Immature natural killer cell (primary cell): ENCODE measurements around the gene TCF7L1. TPM values are rescaled to one million over a fixed set of nuclear protein-coding genes. Genes with fewer than 3 reads are reported as not detected.

ENCODE experiments used
- polyA plus RNA-seq, 3 donors: library from polyadenylated mRNA; unstranded; fragments of 300-500 nt; fragmentation: Illumina TruSeq; gene quantifications; one replicate each; pipeline ENCODE4 v1.2.3, GENCODE V29; 2021

TCF7L1 gene
- polyA plus RNA-seq, 3 donors from 2014 or later: 0.12 TPM; not detected in 2

Other genes starting within 250 kb of the TCF7L1 start
- gene TMSB10, start 227.7 kb upstream of the TCF7L1 start, polyA plus RNA-seq: 1,000 to 10,000 TPM; 4,386 to 7,531 (median 5,397) TPM
- gene KCMF1, start 162.2 kb upstream of the TCF7L1 start, polyA plus RNA-seq: 10 to 100 TPM; 19.4 to 29.2 (median 25.5) TPM
- 10 to 100 TPM; 28.7 to 75.4 (median 36.4) TPM for gene TGOLN2, start 194.6 kb downstream of the TCF7L1 start, polyA plus RNA-seq
- 10 to 100 TPM; 13.7 to 28.1 (median 23.4) TPM for gene RETSAT, start 221.1 kb downstream of the TCF7L1 start, polyA plus RNA-seq
- gene ELMOD3, start 221.4 kb downstream of the TCF7L1 start, polyA plus RNA-seq: 10 to 100 TPM; 10.9 to 17.7 (median 14.0) TPM